Peyer's patch (tissue), 4 donors: ENCODE measurements around the gene PCDH12.

Experiments
- CTCF ChIP-seq, 6 experiments: fragments of 450-650 bp in 4 of 6; fragments of 200-600 bp in 2 of 6; sonication (generic) in 1 of 6; IDR thresholded peaks; one replicate each; pipeline ENCODE4 v1.5.1; 2017 to 2019; ENCODE audit warnings: antibody characterized with exemption in 6 of 6, mild to moderate bottlenecking in 3 of 6, moderate library complexity in 1 of 6
- POLR2A ChIP-seq, 2 donors: fragments of 450-650 bp; IDR thresholded peaks; one replicate each; pipeline ENCODE4 v1.5.1; 2017; ENCODE audit warnings: antibody characterized with exemption in 2 of 2, mild to moderate bottlenecking in 2 of 2, moderate library complexity in 2 of 2

GRCh38 chr5:141903261-141903660 lies 54.7 kb downstream of the PCDH12 start:
- TF ChIP-seq CTCF (IDR thresholded peaks at IDR 0.05) (no peak), POLR2A (IDR thresholded peaks at IDR 0.05) (no peak)
